IMR-90 (cell line): ENCODE measurements around the gene MTUS2. TPM values are rescaled to one million over a fixed set of nuclear protein-coding genes. Genes with fewer than 3 reads are reported as not detected.

Source experiments
- ATAC-seq: fragments of 200-7000 bp; cut with Tn5 transposase; 2 replicates; pipeline ENCODE4 v1.9.1; 2020; ENCODE audit warnings: low read depth, mild to moderate bottlenecking, moderate library complexity
- BruUV-seq: library from RNA; stranded (reverse); fragments of 400-500 nt; replicated peaks from 2 replicates; lab custom pipeline; 2021; lab: Mats Ljungman, UMichigan
- CTCF ChIA-PET: fragments of 300-600 bp; formaldehyde crosslinking; extraction: SDS; loops from one replicate; lab custom pipeline; 2021; ENCODE audit warnings: antibody characterized with exemption; lab: Yijun Ruan, JAX
- POLR2A ChIA-PET: fragments of 300-600 bp; sonication (Branson Sonifier 250); formaldehyde crosslinking; loops from one replicate; lab custom pipeline; 2022; ENCODE audit warnings: antibody characterized with exemption; ENCODE audit not compliant: unreplicated experiment; lab: Charles Lee
- DNase-seq: peaks from one replicate; pipeline ENCODE4 v3.0.0; 2013
- H2AFZ ChIP-seq: replicated peaks from 2 replicates; pipeline ENCODE3; 2013; ENCODE audit warnings: low read length, mild to moderate bottlenecking; ENCODE audit not compliant: poor library complexity
- H2AK5ac ChIP-seq: 2 replicates; pipeline ENCODE4 v1.6.1; 2013; ENCODE audit warnings: low read depth, low read length, inconsistent platforms
- H2AK9ac ChIP-seq: replicated peaks from 2 replicates; pipeline ENCODE3; 2013; ENCODE audit warnings: mild to moderate bottlenecking, low read depth, low read length, moderate library complexity; ENCODE audit not compliant: poor library complexity
- H2BK120ac ChIP-seq: 2 replicates; pipeline ENCODE4 v1.6.1; 2013; ENCODE audit warnings: low read depth, low read length, inconsistent platforms
- H2BK15ac ChIP-seq: 3 replicates; pipeline ENCODE4 v1.6.1; 2013; ENCODE audit warnings: low read depth, low read length, inconsistent platforms
- H2BK20ac ChIP-seq: 2 replicates; pipeline ENCODE4 v1.6.1; 2013; ENCODE audit warnings: low read depth, mild to moderate bottlenecking, inconsistent platforms, low read length, moderate library complexity
- H2BK5ac ChIP-seq: 2 replicates; pipeline ENCODE4 v1.6.1; 2013; ENCODE audit warnings: mild to moderate bottlenecking, low read depth, low read length, inconsistent platforms; ENCODE audit not compliant: poor library complexity, severe bottlenecking
- H3K14ac ChIP-seq: replicated peaks from 2 replicates; pipeline ENCODE4 v1.6.1; 2013; ENCODE audit warnings: low read depth, low read length, inconsistent platforms
- H3K18ac ChIP-seq: 2 replicates; pipeline ENCODE4 v1.6.1; 2013; ENCODE audit warnings: low read depth, low read length, control low read depth
- H3K23ac ChIP-seq: 2 replicates; pipeline ENCODE4 v1.6.1; 2013; ENCODE audit warnings: low read depth, low read length, inconsistent platforms
- H3K27ac ChIP-seq: 2 replicates; pipeline ENCODE4 v1.5.1; 2013; ENCODE audit warnings: mild to moderate bottlenecking, control low read depth, low read length; ENCODE audit not compliant: insufficient read depth
- H3K27me3 ChIP-seq: 2 replicates; pipeline ENCODE4 v1.6.1; 2013; ENCODE audit warnings: low read length; ENCODE audit not compliant: control insufficient read depth, insufficient read depth
- H3K36me3 ChIP-seq: 2 replicates; pipeline ENCODE4 v1.6.1; 2013; ENCODE audit warnings: low read length, mixed read lengths; ENCODE audit not compliant: control insufficient read depth, insufficient read depth
- H3K4ac ChIP-seq: 2 replicates; pipeline ENCODE4 v1.6.1; 2013; ENCODE audit warnings: low read depth, low read length, inconsistent platforms
- H3K4me1 ChIP-seq: 2 replicates; pipeline ENCODE4 v1.6.1; 2013; ENCODE audit warnings: low read length, mixed read lengths; ENCODE audit not compliant: control insufficient read depth, insufficient read depth
- H3K4me2 ChIP-seq: 2 replicates; pipeline ENCODE4 v1.6.1; 2013; ENCODE audit warnings: low read depth, mild to moderate bottlenecking, control low read depth, low read length, moderate library complexity
- H3K4me3 ChIP-seq: 2 replicates; pipeline ENCODE4 v1.5.1; 2013; ENCODE audit warnings: low read depth, mild to moderate bottlenecking, control low read depth, low read length, moderate library complexity; ENCODE audit not compliant: insufficient read depth
- H3K56ac ChIP-seq: 2 replicates; pipeline ENCODE4 v1.6.1; 2013; ENCODE audit warnings: low read length, inconsistent platforms; ENCODE audit not compliant: insufficient read depth; ENCODE audit errors: extremely low read depth
- H3K79me1 ChIP-seq, 2 experiments: 2 replicates each; pipeline ENCODE4 v1.6.1; 2013; ENCODE audit warnings: low read length in 2 of 2, inconsistent platforms in 1 of 2, low read depth in 1 of 2
- H3K9ac ChIP-seq: 2 replicates; pipeline ENCODE4 v1.6.1; 2013; ENCODE audit warnings: low read depth, low read length, control low read depth
- H3K9me1 ChIP-seq: 2 replicates; pipeline ENCODE4 v1.6.1; 2013; ENCODE audit warnings: low read length, inconsistent platforms; ENCODE audit not compliant: insufficient read depth
- H3K9me3 ChIP-seq: 2 replicates; pipeline ENCODE4 v1.6.1; 2013; ENCODE audit warnings: low read length; ENCODE audit not compliant: control insufficient read depth, insufficient read depth
- H4K20me1 ChIP-seq: 2 replicates; pipeline ENCODE4 v1.6.1; 2013; ENCODE audit warnings: low read length, inconsistent platforms; ENCODE audit not compliant: insufficient read depth
- H4K5ac ChIP-seq: 2 replicates; pipeline ENCODE4 v1.6.1; 2013; ENCODE audit warnings: mild to moderate bottlenecking, low read depth, low read length, control low read depth
- H4K8ac ChIP-seq, 2 experiments: 2 replicates each; pipeline ENCODE4 v1.6.1; 2013; ENCODE audit warnings: low read depth in 2 of 2, low read length in 2 of 2, control low read depth in 1 of 2, inconsistent platforms in 1 of 2
- H4K91ac ChIP-seq: 2 replicates; pipeline ENCODE4 v1.6.1; 2013; ENCODE audit warnings: low read depth, low read length, inconsistent platforms; ENCODE audit not compliant: insufficient read depth
- BHLHE40 ChIP-seq: fragments of 150-350 bp; IDR thresholded peaks from 2 replicates; pipeline ENCODE4 v1.6.1; 2016; ENCODE audit warnings: mild to moderate bottlenecking, low read depth, low read length
- CEBPB ChIP-seq: IDR thresholded peaks from 2 replicates; pipeline ENCODE4 v1.6.1; 2012; ENCODE audit warnings: low read depth, low read length, improper control_type of control experiment
- CHD1 ChIP-seq: IDR thresholded peaks from 2 replicates; pipeline ENCODE4 v1.6.1; 2012; ENCODE audit warnings: low read depth, low read length, improper control_type of control experiment
- CTCF ChIP-seq: conservative IDR thresholded peaks from 2 replicates; pipeline ENCODE4 v1.5.1; 2012; ENCODE audit warnings: mild to moderate bottlenecking, low read depth, low read length, improper control_type of control experiment
- ELK1 ChIP-seq: fragments of 150-350 bp; IDR thresholded peaks from 2 replicates; pipeline ENCODE4 v1.6.1; 2016; ENCODE audit warnings: low read depth, mild to moderate bottlenecking, low read length, moderate library complexity, borderline replicate concordance
- FOS ChIP-seq: fragments of 150-350 bp; IDR thresholded peaks from 2 replicates; pipeline ENCODE4 v1.6.1; 2016; ENCODE audit warnings: low read depth, low read length
- MAFK ChIP-seq: IDR thresholded peaks from 2 replicates; pipeline ENCODE4 v1.6.1; 2012; ENCODE audit warnings: low read depth, low read length, improper control_type of control experiment
- MAZ ChIP-seq: IDR thresholded peaks from 2 replicates; pipeline ENCODE4 v1.6.1; 2012; ENCODE audit warnings: low read depth, mild to moderate bottlenecking, low read length, improper control_type of control experiment, moderate library complexity, borderline replicate concordance
- MXI1 ChIP-seq: IDR thresholded peaks from 2 replicates; pipeline ENCODE4 v1.6.1; 2012; ENCODE audit warnings: low read depth, mild to moderate bottlenecking, low read length, moderate library complexity, borderline replicate concordance
- NFE2L2 ChIP-seq: fragments of 150-350 bp; IDR thresholded peaks from 2 replicates; pipeline ENCODE4 v1.6.1; 2016; ENCODE audit warnings: low read depth, mild to moderate bottlenecking, low read length
- POLR2A ChIP-seq: IDR thresholded peaks from 2 replicates; pipeline ENCODE4 v1.6.1; 2012; ENCODE audit warnings: mild to moderate bottlenecking, low read depth, low read length
- RAD21 ChIP-seq: IDR thresholded peaks from 2 replicates; pipeline ENCODE4 v1.6.1; 2012; ENCODE audit warnings: low read length, improper control_type of control experiment
- RCOR1 ChIP-seq: IDR thresholded peaks from 2 replicates; pipeline ENCODE4 v1.6.1; 2012; ENCODE audit warnings: mild to moderate bottlenecking, low read length, improper control_type of control experiment; ENCODE audit not compliant: insufficient replicate concordance
- RFX5 ChIP-seq: IDR thresholded peaks from 2 replicates; pipeline ENCODE4 v1.8.0; 2012; ENCODE audit warnings: low read depth, mild to moderate bottlenecking, low read length, moderate library complexity
- SMC3 ChIP-seq: fragments of 150-350 bp; IDR thresholded peaks from 2 replicates; pipeline ENCODE4 v1.6.1; 2016; ENCODE audit warnings: low read depth, mild to moderate bottlenecking, antibody characterized with exemption, low read length, moderate library complexity
- USF2 ChIP-seq: fragments of 150-350 bp; IDR thresholded peaks from 2 replicates; pipeline ENCODE4 v1.6.1; 2017; ENCODE audit warnings: mild to moderate bottlenecking, antibody characterized with exemption, low read length, low read depth
- WGBS, 2 experiments: methylation state at CpG; one replicate each; pipeline versions ENCODE4 v1.1.5 to v1.1.7; 2013; ENCODE audit warnings: missing lambda C conversion rate in 2 of 2; ENCODE audit not compliant: insufficient read length in 1 of 2; ENCODE audit errors: extremely low coverage in 2 of 2; 5-methylcytosine and 5-hydroxymethylcytosine counted together
- dilution Hi-C: fragments of 300-500 bp; cut with HindIII; formaldehyde crosslinking; loops from one replicate; pipeline ENCODE4 v1.14.3; 2018; ENCODE audit warnings: low sequenced_read_pairs; ENCODE audit not compliant: unreplicated experiment
- in situ Hi-C: fragments of 300-500 bp; cut with MboI; formaldehyde crosslinking; loops from 3 replicates; pipeline ENCODE4 v1.14.3; 2019; ENCODE audit warnings: low sequenced_read_pairs, inconsistent platforms, mixed read lengths
- intact Hi-C: fragments of 100-400 bp; cut with micrococcal nuclease; formaldehyde crosslinking; loops from 2 replicates; pipeline ENCODE4 v1.10.0; 2022
- polyA plus RNA-seq, 3 experiments: library from polyadenylated mRNA; depleted of rRNA; stranded (reverse); fragments of >200 nt; gene quantifications; 2 replicates each; pipeline ENCODE4 v1.2.3, GENCODE V29; 2012; ENCODE audit warnings: low replicate concordance in 1 of 3
- total RNA-seq: library from RNA; depleted of rRNA; stranded (reverse); fragments of >200 nt; gene quantifications from 2 replicates; pipeline ENCODE4 v1.2.3, GENCODE V29; 2012

MTUS2 gene
- total and polyA plus RNA-seq, 2 of the 4 experiments (the other 2 are of a cell fraction), result under 0.01 to 0.02 TPM

- no peak overlapping the region for H3K4ac ChIP-seq
- H3K56ac ChIP-seq, result no peak overlapping the region
- no peak overlapping the region for H2BK5ac ChIP-seq
- H3K27ac ChIP-seq, result no peak overlapping the region
- H3K4me1 ChIP-seq, result 0 out of 2 replicates have a peak, but pooled peaks cover 2% of the 10 kb centered on the region
- H4K5ac ChIP-seq, result no peak overlapping the region
- POLR2A ChIA-PET, result no interaction called here
- in situ Hi-C loops, result no loop called here
- no peak overlapping the region for H4K91ac ChIP-seq
- H3K18ac ChIP-seq, result no peak overlapping the region
- TF ChIP-seq MAZ (no peak), CEBPB (no peak), NFE2L2 (no peak), RFX5 (no peak), RCOR1 (no peak), CHD1 (no peak), POLR2A (no peak), FOS (no peak), USF2 (no peak), MAFK (no peak), MXI1 (no peak), ELK1 (no peak), CTCF (no peak), SMC3 (no peak), BHLHE40 (no peak), RAD21 (no peak)
- H4K20me1 ChIP-seq, result peaks cover 28% of the 10 kb centered on the region
- no peak overlapping the region for H2AFZ ChIP-seq
- ATAC-seq (no peak), DNase-seq (no peak)
- H3K27me3 ChIP-seq, result no peaks in the 10 kb centered on the region
- H3K36me3 ChIP-seq, result peaks cover 36% of the 10 kb centered on the region
- CTCF ChIA-PET, result no interaction called here
- H3K79me1 ChIP-seq, result peaks cover 40 to 67% of the 10 kb centered on the region in 2 experiments
- H2AK5ac ChIP-seq, result no peak overlapping the region
- H3K4me2 ChIP-seq, result no peak overlapping the region
- H3K14ac ChIP-seq, result no peak overlapping the region
- no peak overlapping the region for H2BK15ac ChIP-seq
- intact Hi-C loops, result no loop called here
- H2AK9ac ChIP-seq, result no peak overlapping the region
- H3K9me1 ChIP-seq, result peaks cover 10% of the 10 kb centered on the region; the same call in 1 of the 2 replicates
- no peak overlapping the region for H2BK20ac ChIP-seq
- H3K9ac ChIP-seq, result no peak overlapping the region
- no peaks in the 10 kb centered on the region for H3K9me3 ChIP-seq
- dilution Hi-C loops, result no loop called here
- no TSS peak for BruUV-seq
- H4K8ac ChIP-seq, result no peak overlapping the region
- 90% methylated on average over 2 of the region's 4 CpGs; no CpG with 5 or more reads in 1 of the 2 experiments for WGBS, 2 experiments
- H3K4me3 ChIP-seq, result no peak overlapping the region
- no peak overlapping the region for H3K23ac ChIP-seq
- H2BK120ac ChIP-seq, result no peak overlapping the region
Observed at GRCh38 chr13:29534083-29534482, 713.9 kb downstream of the MTUS2 start.
